ENCODE data around the gene KATNB1. TPM values are rescaled to one million over a fixed set of nuclear protein-coding genes. Genes with fewer than 3 reads are reported as not detected.

Gene KATNB1
- total RNA-seq, 1 experiment from 2014 or later, result 8.1 TPM

DNA sequence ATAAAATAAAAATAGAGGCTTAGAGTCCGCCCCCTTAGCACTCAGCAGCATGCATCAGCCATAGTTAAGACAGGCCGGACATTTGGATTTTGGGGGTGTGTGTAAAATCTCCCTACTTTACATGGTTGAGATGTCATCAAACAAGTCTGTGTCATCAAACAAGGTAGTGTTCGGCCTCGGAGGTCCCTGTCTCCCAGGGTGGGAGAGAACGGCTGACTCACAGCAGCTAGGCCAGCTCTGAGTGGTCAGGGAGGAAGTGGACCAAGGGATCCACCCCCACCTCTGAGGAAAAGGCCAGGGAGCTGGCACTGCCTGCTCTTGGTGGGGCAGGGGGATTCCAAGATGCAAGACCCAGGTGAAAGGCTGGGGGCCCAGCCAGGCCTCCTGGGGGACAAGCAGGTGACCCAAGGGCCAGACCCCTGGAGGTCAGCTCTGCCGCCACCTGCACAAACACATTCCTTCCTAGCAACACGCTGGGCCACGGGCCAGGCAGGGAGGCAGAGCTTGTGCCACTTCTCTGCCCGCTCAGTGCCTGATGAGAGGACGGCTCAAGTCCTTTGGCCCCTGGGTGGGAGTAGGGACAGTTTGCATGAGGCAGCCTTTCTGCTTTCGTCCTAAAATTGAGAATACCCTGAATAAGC, 38.2 kb downstream of the KATNB1 start:
- CTCF ChIA-PET, result no interaction called here

DNA sequence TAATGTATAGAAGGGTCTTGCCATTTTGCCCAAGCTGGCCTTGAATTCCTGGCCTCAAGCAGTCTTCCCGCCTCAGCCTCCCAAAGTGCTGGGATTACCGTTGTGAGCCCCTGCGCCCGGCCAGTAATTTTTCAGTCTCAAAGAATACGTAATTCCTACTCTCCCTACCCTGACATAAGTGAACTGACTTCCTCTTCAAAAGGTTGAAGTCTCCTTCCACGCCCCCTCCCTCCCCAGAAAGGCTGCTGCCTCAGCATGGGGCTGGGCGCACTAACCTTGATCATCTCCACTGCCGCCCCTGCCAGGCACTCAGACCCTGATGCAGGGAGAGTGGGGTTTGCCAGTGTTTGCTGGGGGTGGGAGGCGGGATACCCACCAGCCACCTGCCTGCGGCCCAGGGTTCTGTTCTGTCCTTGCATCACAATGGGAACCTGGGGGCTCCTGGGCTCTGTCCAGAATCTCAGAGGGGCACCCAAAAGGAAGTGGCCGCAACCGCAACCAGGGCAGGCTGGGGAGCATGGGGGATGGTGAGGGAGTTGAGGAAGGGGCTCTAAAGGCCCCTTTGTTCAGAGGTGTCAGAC, 39.2 kb downstream of the KATNB1 start:
- DNase-seq (ENCODE audit: low read depth, low spot score), result no peak
- no TSS peak for BruUV-seq (replicated peaks)
- no peak for ATAC-seq
- Histone ChIP-seq H3K9me3 (ENCODE audit: control insufficient read depth, insufficient read depth, low read depth, low read length) (no peaks in the 10 kb centered on the region), H3K4me3 (ENCODE audit: low read depth in 2 of 2, low read length in 2 of 2) (no peak overlapping the region), H3K27ac (ENCODE audit: low read length) (no peak overlapping the region), H3K4me1 (ENCODE audit: control insufficient read depth, insufficient read depth, low read length) (no peaks in the 10 kb centered on the region), H3K36me3 (ENCODE audit: control insufficient read depth, insufficient read depth, low read length) (no peaks in the 10 kb centered on the region; the same call in 1 of the 2 replicates), H3K27me3 (ENCODE audit: control insufficient read depth, insufficient read depth, low read length) (no peaks in the 10 kb centered on the region)
- CTCF ChIA-PET, result no interaction called here
- intact Hi-C loops (cut with micrococcal nuclease; ENCODE audit: unreplicated experiment) (no loop called here), in situ Hi-C loops (cut with HindIII; ENCODE audit: low pct_unique_long_range_greater_than_20kb, low sequenced_read_pairs) (no loop called here)
- TF ChIP-seq, protein P1, sequence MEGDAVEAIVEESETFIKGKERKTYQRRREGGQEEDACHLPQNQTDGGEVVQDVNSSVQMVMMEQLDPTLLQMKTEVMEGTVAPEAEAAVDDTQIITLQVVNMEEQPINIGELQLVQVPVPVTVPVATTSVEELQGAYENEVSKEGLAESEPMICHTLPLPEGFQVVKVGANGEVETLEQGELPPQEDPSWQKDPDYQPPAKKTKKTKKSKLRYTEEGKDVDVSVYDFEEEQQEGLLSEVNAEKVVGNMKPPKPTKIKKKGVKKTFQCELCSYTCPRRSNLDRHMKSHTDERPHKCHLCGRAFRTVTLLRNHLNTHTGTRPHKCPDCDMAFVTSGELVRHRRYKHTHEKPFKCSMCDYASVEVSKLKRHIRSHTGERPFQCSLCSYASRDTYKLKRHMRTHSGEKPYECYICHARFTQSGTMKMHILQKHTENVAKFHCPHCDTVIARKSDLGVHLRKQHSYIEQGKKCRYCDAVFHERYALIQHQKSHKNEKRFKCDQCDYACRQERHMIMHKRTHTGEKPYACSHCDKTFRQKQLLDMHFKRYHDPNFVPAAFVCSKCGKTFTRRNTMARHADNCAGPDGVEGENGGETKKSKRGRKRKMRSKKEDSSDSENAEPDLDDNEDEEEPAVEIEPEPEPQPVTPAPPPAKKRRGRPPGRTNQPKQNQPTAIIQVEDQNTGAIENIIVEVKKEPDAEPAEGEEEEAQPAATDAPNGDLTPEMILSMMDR (IDR thresholded peaks at IDR 0.05), result no peak
- TF ChIP-seq TCF7L2 (IDR thresholded peaks at IDR 0.05; ENCODE audit: low read depth, low read length), result no peak
- TF ChIP-seq SIN3A (IDR thresholded peaks at IDR 0.05; ENCODE audit: borderline replicate concordance, insufficient read depth, low read depth, low read length), result no peak
- no peak for TF ChIP-seq POLR2AphosphoS5 (IDR thresholded peaks at IDR 0.05; ENCODE audit: low read depth, low read length)
- TF ChIP-seq REST (IDR thresholded peaks at IDR 0.05; ENCODE audit: insufficient read depth in 1 of 2, low read depth in 2 of 2, low read length in 1 of 2), result no peak
- POLR2A ChIA-PET, result no interaction called here

More for the DNA sequence above, 38.2 kb downstream of the KATNB1 start:
- no TSS peak for BruUV-seq (replicated peaks)
- no peaks in the 10 kb centered on the region for H3K9me3 ChIP-seq (ENCODE audit: control insufficient read depth, insufficient read depth, low read depth, low read length)
- TF ChIP-seq REST (IDR thresholded peaks at IDR 0.05; ENCODE audit: insufficient read depth in 1 of 2, low read depth in 2 of 2, low read length in 1 of 2), result no peak
- POLR2A ChIA-PET, result no interaction called here
- DNase-seq (ENCODE audit: low read depth, low spot score) (no peak), ATAC-seq (no peak)
- no peaks in the 10 kb centered on the region; the same call in 1 of the 2 replicates for H3K36me3 ChIP-seq (ENCODE audit: control insufficient read depth, insufficient read depth, low read length)
- no peak overlapping the region for H3K27ac ChIP-seq (ENCODE audit: low read length)
- in situ Hi-C loops (cut with HindIII; ENCODE audit: low pct_unique_long_range_greater_than_20kb, low sequenced_read_pairs), result no loop called here
- intact Hi-C loops (cut with micrococcal nuclease; ENCODE audit: unreplicated experiment), result no loop called here
- no peaks in the 10 kb centered on the region for H3K27me3 ChIP-seq (ENCODE audit: control insufficient read depth, insufficient read depth, low read length)
- no peak overlapping the region for H3K4me3 ChIP-seq (ENCODE audit: low read depth in 2 of 2, low read length in 2 of 2)
- no peaks in the 10 kb centered on the region for H3K4me1 ChIP-seq (ENCODE audit: control insufficient read depth, insufficient read depth, low read length)
